ENCODE results near the gene ALX4. TPM values are rescaled to one million over a fixed set of nuclear protein-coding genes. Genes with fewer than 3 reads are reported as not detected.

The ALX4 gene
- total and polyA plus RNA-seq, 2 of the 8 experiments (the other 6 are each of a cell fraction or from before 2014, with no cell fraction given), result not detected

DNA sequence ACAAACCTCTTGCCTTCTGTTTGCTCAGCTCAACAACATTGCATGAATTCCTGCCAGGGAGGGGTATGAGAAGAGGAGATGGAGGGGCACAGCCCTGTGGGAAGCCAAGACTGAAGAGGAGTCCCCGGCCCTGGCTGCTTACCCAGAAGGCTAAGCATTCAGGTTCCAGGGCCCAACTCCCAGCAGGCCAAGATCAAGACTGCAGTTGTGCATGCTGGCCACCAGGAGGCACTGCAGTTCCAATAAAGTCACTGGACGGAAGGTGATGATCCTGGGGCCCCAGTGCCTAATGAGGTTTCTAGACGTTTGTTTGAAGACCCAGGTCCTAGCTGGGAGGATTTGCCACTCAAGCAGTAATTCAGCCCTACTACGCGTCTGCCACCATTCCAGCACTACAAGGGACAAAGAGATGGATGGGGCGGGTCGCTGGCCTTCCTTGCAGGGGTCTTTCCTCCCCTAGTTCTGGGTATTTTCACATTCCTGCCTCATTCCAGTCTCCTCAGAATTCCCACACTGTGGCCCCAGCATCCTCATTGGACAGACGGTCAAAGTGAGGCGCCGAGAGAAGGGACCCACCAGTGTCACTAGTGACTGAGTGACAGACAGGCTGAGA lies 23.6 kb downstream of the ALX4 start:
- Histone ChIP-seq H3K56ac (replicated peaks; ENCODE audit: insufficient read length, low read depth, low read length) (no peak overlapping the region), H4K20me1 (replicated peaks in 1 of 2; ENCODE audit: control insufficient read depth in 1 of 2, insufficient read depth in 2 of 2, low read length in 2 of 2) (no peaks in the 10 kb centered on the region), H2AFZ (ENCODE audit: low read length) (peak overlapping the region; percentile 79), H4K91ac (replicated peaks; ENCODE audit: insufficient read length, low read length) (no peak overlapping the region), H4K5ac (ENCODE audit: insufficient read length, low read depth, low read length) (no peak overlapping the region), H3K4me2 (ENCODE audit: insufficient read depth in 1 of 2, low read depth in 2 of 2, low read length in 2 of 2) (no peak overlapping the region), H3K36me3 (ENCODE audit: control insufficient read depth in 2 of 4, insufficient read depth in 4 of 4, low read length in 3 of 4) (no peaks in the 10 kb centered on the region), H2BK20ac (ENCODE audit: low read length) (no peak overlapping the region), H3K4ac (replicated peaks; ENCODE audit: insufficient read length, low read depth, low read length) (no peak overlapping the region), H3K27ac (ENCODE audit: low read depth, low read length) (no peak overlapping the region), H2AK5ac (ENCODE audit: low read depth, low read length) (no peak overlapping the region), H2BK120ac (replicated peaks; ENCODE audit: low read depth, low read length) (no peak overlapping the region), H3K18ac (ENCODE audit: extremely low read depth, low read length) (0 out of 2 replicates have a peak overlapping the region, but pooled peaks have one; percentile 25), H3K4me1 (replicated peaks in 1 of 4; ENCODE audit: control insufficient read depth in 3 of 4, insufficient read depth in 4 of 4, low read length in 3 of 4) (peaks cover 0 to 2% (median 0%) of the 10 kb centered on the region in 4 experiments; a peak in 1 of 7 replicates), H2BK12ac (ENCODE audit: low read depth, low read length) (peak overlapping the region; percentile 35; the same call in 1 of the 2 replicates), H2BK5ac (ENCODE audit: low read depth, low read length) (no peak overlapping the region), H3K9ac (replicated peaks in 1 of 4; ENCODE audit: extremely low read depth in 1 of 4, low read depth in 3 of 4, low read length in 3 of 4) (no peak overlapping the region), H3K79me2 (ENCODE audit: control insufficient read depth in 1 of 2, insufficient read depth in 2 of 2, low read length in 2 of 2) (no peaks in the 10 kb centered on the region), H3K14ac (ENCODE audit: insufficient read length) (no peak overlapping the region), H3K23me2 (ENCODE audit: low read depth, low read length) (no peaks in the 10 kb centered on the region), H4K8ac (ENCODE audit: extremely low read depth, insufficient read depth, low read length) (no peak overlapping the region; the same call in 1 of the 2 replicates), H3K4me3 (ENCODE audit: extremely low read depth in 1 of 4, insufficient read depth in 2 of 4, low read depth in 3 of 4, low read length in 4 of 4) (no peak overlapping the region), H2BK15ac (ENCODE audit: low read length) (peak overlapping the region; percentile 53; the same call in 1 of the 2 replicates), H3K27me3 (replicated peaks in 1 of 4; ENCODE audit: control insufficient read depth in 3 of 4, extremely low read depth in 1 of 4, insufficient read depth in 3 of 4, low read length in 3 of 4) (no peaks in the 10 kb centered on the region), H3K23ac (ENCODE audit: insufficient read length) (no peak overlapping the region), H3K79me1 (ENCODE audit: low read depth, low read length) (no peaks in the 10 kb centered on the region), H3K9me3 (ENCODE audit: insufficient read depth in 2 of 2, low read depth in 1 of 2, low read length in 1 of 2) (no peaks in the 10 kb centered on the region; a peak in 1 of 4 replicates)
- FAIRE-seq (peak; percentile 99), DNase-seq (ENCODE audit: low read depth in 1 of 2, low spot score in 2 of 2) (peak in 1 of 2 experiments; percentile 89)
- WGBS, 2 experiments (ENCODE audit: extremely low coverage in 1 of 2, insufficient coverage in 1 of 2, insufficient read length in 1 of 2, insufficient replicate concordance in 2 of 2, low coverage in 1 of 2, low lambda C conversion rate in 2 of 2, missing lambda C conversion rate in 1 of 2), result 59% methylated on average over 10 of the region's 10 CpGs; no CpG with 5 or more reads in 1 of the 2 experiments
- ChIA-PET CTCF (ENCODE audit: partially characterized antibody) (interaction anchor here (0.6 to 7.7 kb wide), 59 partner anchors 8 to 640 kb away, joined by 3 to 47 read pairs (median 4); no protein-coding TSS in a partner anchor), POLR2A (ENCODE audit: partially characterized antibody) (interaction anchor here (1.2 kb wide), 1 partner anchor 9 kb away, joined by 3 read pairs; no protein-coding TSS in a partner anchor)
- TF ChIP-seq CREB1 (IDR thresholded peaks at IDR 0.05) (peak; percentile 47; the same call in 1 of the 2 replicates), EP300 (IDR thresholded peaks at IDR 0.05; ENCODE audit: borderline replicate concordance in 1 of 2, low read depth in 2 of 2, low read length in 2 of 2) (peak in 1 of 2 experiments; percentile 27; a peak in 1 of 3 replicates), TAF1 (IDR thresholded peaks at IDR 0.05; ENCODE audit: low read depth, low read length) (no peak), CTBP2 (IDR thresholded peaks at IDR 0.05; ENCODE audit: borderline replicate concordance, insufficient read depth, insufficient read length, low read length) (no peak), CEBPB (IDR thresholded peaks at IDR 0.05; ENCODE audit: low read depth, low read length) (no peak), KDM4A (IDR thresholded peaks at IDR 0.05; ENCODE audit: low read depth, low read length, severe bottlenecking) (no peak), TEAD4 (IDR thresholded peaks at IDR 0.05; ENCODE audit: low read depth, low read length) (peak; percentile 6), GABPA (IDR thresholded peaks at IDR 0.05; ENCODE audit: borderline replicate concordance, insufficient read depth, low read length) (no peak)
- TF ChIP-seq, protein P1, sequence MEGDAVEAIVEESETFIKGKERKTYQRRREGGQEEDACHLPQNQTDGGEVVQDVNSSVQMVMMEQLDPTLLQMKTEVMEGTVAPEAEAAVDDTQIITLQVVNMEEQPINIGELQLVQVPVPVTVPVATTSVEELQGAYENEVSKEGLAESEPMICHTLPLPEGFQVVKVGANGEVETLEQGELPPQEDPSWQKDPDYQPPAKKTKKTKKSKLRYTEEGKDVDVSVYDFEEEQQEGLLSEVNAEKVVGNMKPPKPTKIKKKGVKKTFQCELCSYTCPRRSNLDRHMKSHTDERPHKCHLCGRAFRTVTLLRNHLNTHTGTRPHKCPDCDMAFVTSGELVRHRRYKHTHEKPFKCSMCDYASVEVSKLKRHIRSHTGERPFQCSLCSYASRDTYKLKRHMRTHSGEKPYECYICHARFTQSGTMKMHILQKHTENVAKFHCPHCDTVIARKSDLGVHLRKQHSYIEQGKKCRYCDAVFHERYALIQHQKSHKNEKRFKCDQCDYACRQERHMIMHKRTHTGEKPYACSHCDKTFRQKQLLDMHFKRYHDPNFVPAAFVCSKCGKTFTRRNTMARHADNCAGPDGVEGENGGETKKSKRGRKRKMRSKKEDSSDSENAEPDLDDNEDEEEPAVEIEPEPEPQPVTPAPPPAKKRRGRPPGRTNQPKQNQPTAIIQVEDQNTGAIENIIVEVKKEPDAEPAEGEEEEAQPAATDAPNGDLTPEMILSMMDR (IDR thresholded peaks at IDR 0.05; ENCODE audit: control extremely low read depth in 1 of 3, insufficient read depth in 1 of 3, low read depth in 1 of 3, low read length in 3 of 3), result peak; percentile 96 to 99 (median 98)
